ENCODE data around the gene CES3. TPM values are rescaled to one million over a fixed set of nuclear protein-coding genes. Genes with fewer than 3 reads are reported as not detected.

The CES3 gene
- total RNA-seq, 1 donor: 0.54 TPM

GRCh38 chr16:66958857-66959703 lies 2.0 kb upstream of the CES3 start:
- H3K4me3 ChIP-seq (ENCODE audit: low read depth, low read length): no peak overlapping the region
- TF ChIP-seq CTCF (IDR thresholded peaks at IDR 0.05; ENCODE audit: insufficient read depth, low read length): no peak
- DNase-seq (ENCODE audit: low read depth): no peak

GRCh38 chr16:66959704-66960161 lies 1.3 kb upstream of the CES3 start:
- DNase-seq (ENCODE audit: low read depth): no peak
- no peak overlapping the region for H3K4me3 ChIP-seq (ENCODE audit: low read depth, low read length)

DNA sequence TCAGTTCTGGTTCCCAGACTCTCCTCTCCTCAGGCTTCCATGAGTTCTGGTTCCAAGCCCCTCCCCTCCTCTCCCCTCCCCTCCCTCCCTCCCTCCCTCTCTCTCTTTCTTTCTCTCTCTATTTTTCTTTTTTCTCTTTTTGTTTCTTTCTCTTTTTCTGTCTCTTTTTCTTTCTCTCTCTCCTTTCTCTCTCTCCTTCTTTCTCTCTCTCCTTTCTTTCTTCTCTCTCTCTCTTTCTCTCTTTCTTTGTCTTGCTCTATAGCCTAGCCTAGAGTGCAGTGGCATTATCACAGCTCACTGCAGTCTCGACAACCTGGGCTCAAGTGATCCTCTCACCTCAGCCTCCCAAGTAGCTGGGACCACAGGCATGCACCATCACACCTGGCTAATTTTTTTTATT lies 796 bp upstream of the CES3 start:
- DNase-seq (ENCODE audit: low read depth): no peak
- TF ChIP-seq CTCF (IDR thresholded peaks at IDR 0.05; ENCODE audit: insufficient read depth, low read length): no peak
- no peak overlapping the region for H3K4me3 ChIP-seq (ENCODE audit: low read depth, low read length)

More at GRCh38 chr16:66959704-66960161, 1.3 kb upstream of the CES3 start:
- no peak for TF ChIP-seq CTCF (IDR thresholded peaks at IDR 0.05; ENCODE audit: insufficient read depth, low read length)

DNA sequence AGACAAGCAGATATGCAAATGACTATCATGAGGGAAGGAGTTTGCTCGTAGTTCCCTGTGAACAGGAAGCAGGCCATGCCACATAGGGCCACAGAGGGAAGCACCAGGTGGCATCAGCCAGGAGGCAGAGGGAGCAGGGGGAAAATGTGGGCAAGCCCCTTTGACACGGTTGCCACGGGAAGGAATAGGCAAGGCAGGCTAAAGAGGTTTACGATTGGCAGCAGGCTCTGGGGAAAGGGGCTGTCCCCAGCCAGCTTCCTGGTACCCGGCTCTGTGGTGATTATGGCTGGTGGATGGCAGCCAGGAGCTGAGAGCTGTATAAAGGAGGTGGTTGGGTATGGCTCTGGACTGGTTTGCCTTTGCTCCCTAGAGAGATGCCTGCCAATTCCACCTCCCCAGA lies 848 bp downstream of the CES3 start:
- DNase-seq (ENCODE audit: low read depth): peak; percentile 36
- H3K4me3 ChIP-seq (ENCODE audit: low read depth, low read length): no peak overlapping the region
- no peak for TF ChIP-seq CTCF (IDR thresholded peaks at IDR 0.05; ENCODE audit: insufficient read depth, low read length)

DNA sequence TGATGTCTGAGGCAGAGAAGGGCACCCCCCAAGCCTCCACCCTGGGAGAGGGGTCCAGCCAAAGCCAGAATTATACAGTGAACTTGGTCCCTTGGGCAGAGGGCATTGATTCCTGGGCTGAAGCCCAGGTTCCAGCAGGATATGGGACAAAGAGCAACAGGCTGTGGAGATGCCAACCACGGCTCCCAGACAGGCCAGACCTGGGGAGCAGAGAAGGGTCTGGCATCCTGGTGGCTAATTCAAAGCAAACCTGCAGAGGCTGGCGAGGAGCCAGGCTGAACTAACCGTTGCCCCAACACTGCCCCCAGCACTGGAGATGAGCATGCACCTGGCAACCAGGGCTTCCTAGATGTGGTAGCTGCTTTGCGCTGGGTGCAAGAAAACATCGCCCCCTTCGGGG lies 3.0 kb downstream of the CES3 start:
- no peak overlapping the region for H3K4me3 ChIP-seq (ENCODE audit: low read depth, low read length)
- DNase-seq (ENCODE audit: low read depth): no peak
- no peak for TF ChIP-seq CTCF (IDR thresholded peaks at IDR 0.05; ENCODE audit: insufficient read depth, low read length)

DNA sequence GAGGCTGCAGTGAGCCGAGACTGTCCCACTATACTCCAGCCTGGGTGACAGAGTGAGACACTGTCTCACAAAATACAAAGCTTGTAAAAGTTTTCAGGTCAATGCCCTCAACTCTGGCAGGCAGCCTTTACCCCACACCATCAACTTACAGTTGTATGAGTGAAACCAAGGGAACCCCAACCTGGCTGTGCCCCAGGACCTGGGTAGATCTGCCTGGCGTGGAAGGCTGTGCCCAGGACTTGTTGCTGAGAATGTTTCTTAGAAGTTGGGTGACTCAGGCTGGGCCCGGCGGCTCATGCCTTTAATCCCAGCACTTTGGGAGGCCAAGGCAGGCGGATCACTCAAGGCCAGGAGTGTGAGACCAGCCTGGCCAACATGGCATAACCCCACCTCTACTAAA lies 7.8 kb downstream of the CES3 start:
- TF ChIP-seq CTCF (IDR thresholded peaks at IDR 0.05; ENCODE audit: insufficient read depth, low read length): no peak
- no peak overlapping the region for H3K4me3 ChIP-seq (ENCODE audit: low read depth, low read length)
- DNase-seq (ENCODE audit: low read depth): no peak
